H9 (cell line): ENCODE data around the gene PDE8A. TPM values are rescaled to one million over a fixed set of nuclear protein-coding genes. Genes with fewer than 3 reads are reported as not detected.

Experiments
- DNase-seq: peaks from one replicate; pipeline ENCODE4 v3.0.0-alpha.2; 2017
- H2AFZ ChIP-seq: one replicate; pipeline ENCODE4 v1.6.1; 2013; ENCODE audit warnings: mild to moderate bottlenecking, low read length, control low read depth, moderate library complexity
- H2AK5ac ChIP-seq: 2 replicates; pipeline ENCODE4 v1.6.1; 2013; ENCODE audit warnings: low read length, control low read depth, mixed read lengths; ENCODE audit not compliant: insufficient read length
- H2BK120ac ChIP-seq: one replicate; pipeline ENCODE4 v1.6.1; 2013; ENCODE audit warnings: low read depth, mild to moderate bottlenecking, low read length, control low read depth, inconsistent platforms; ENCODE audit not compliant: poor library complexity, severe bottlenecking
- H2BK12ac ChIP-seq: 2 replicates; pipeline ENCODE4 v1.6.1; 2013; ENCODE audit warnings: low read length, control low read depth, mixed read lengths, low read depth; ENCODE audit not compliant: insufficient read length
- H2BK15ac ChIP-seq: 2 replicates; pipeline ENCODE4 v1.6.1; 2013; ENCODE audit warnings: low read depth, low read length, control low read depth
- H2BK20ac ChIP-seq: one replicate; pipeline ENCODE4 v1.6.1; 2013; ENCODE audit warnings: low read depth, mild to moderate bottlenecking, low read length, control low read depth, inconsistent platforms; ENCODE audit not compliant: poor library complexity, severe bottlenecking
- H2BK5ac ChIP-seq: 2 replicates; pipeline ENCODE4 v1.6.1; 2013; ENCODE audit warnings: low read length, control low read depth, mixed read lengths; ENCODE audit not compliant: insufficient read length
- H3K14ac ChIP-seq: 2 replicates; pipeline ENCODE4 v1.6.1; 2013; ENCODE audit warnings: low read length, control low read depth; ENCODE audit not compliant: insufficient read depth
- H3K18ac ChIP-seq: 2 replicates; pipeline ENCODE4 v1.6.1; 2013; ENCODE audit warnings: low read depth, mild to moderate bottlenecking, mixed read lengths, low read length, control low read depth; ENCODE audit not compliant: insufficient read length
- H3K23ac ChIP-seq: 2 replicates; pipeline ENCODE4 v1.6.1; 2013; ENCODE audit warnings: low read length, control low read depth, mixed read lengths, low read depth; ENCODE audit not compliant: insufficient read length
- H3K23me2 ChIP-seq: 2 replicates; pipeline ENCODE4 v1.6.1; 2013; ENCODE audit warnings: low read depth, mild to moderate bottlenecking, mixed read lengths, low read length, control low read depth; ENCODE audit not compliant: insufficient read length, poor library complexity, severe bottlenecking
- H3K27ac ChIP-seq: 2 replicates; pipeline ENCODE4 v1.5.1; 2013; ENCODE audit warnings: low read length, control low read depth, mixed read lengths, low read depth; ENCODE audit not compliant: insufficient read length
- H3K27me3 ChIP-seq: 2 replicates; pipeline ENCODE4 v1.6.1; 2013; ENCODE audit warnings: low read length, control low read depth, inconsistent platforms; ENCODE audit not compliant: insufficient read depth
- H3K4ac ChIP-seq: 2 replicates; pipeline ENCODE4 v1.6.1; 2013; ENCODE audit warnings: low read depth, mild to moderate bottlenecking, control low read depth, inconsistent platforms, low read length, moderate library complexity
- H3K4me1 ChIP-seq: 2 replicates; pipeline ENCODE4 v1.6.1; 2013; ENCODE audit warnings: low read length, control low read depth, inconsistent platforms; ENCODE audit not compliant: insufficient read depth
- H3K4me2 ChIP-seq: 2 replicates; pipeline ENCODE4 v1.6.1; 2013; ENCODE audit warnings: low read length, control low read depth, mixed read lengths; ENCODE audit not compliant: insufficient read length, insufficient read depth
- H3K56ac ChIP-seq: 2 replicates; pipeline ENCODE4 v1.6.1; 2013; ENCODE audit warnings: low read depth, mild to moderate bottlenecking, mixed read lengths, low read length, control low read depth; ENCODE audit not compliant: insufficient read length
- H3K79me1 ChIP-seq: 2 replicates; pipeline ENCODE4 v1.6.1; 2013; ENCODE audit warnings: low read depth, mild to moderate bottlenecking, moderate library complexity, low read length, control low read depth, inconsistent platforms; ENCODE audit not compliant: insufficient read depth, poor library complexity, severe bottlenecking
- H3K79me2 ChIP-seq: 2 replicates; pipeline ENCODE4 v1.6.1; 2013; ENCODE audit warnings: low read length, control low read depth, inconsistent platforms; ENCODE audit not compliant: insufficient read depth
- H3K9ac ChIP-seq: 2 replicates; pipeline ENCODE4 v1.6.1; 2013; ENCODE audit warnings: low read length, control low read depth, mixed read lengths; ENCODE audit not compliant: insufficient read length; ENCODE audit errors: extremely low read depth
- H3K9me3 ChIP-seq: one replicate; pipeline ENCODE4 v1.6.1; 2013; ENCODE audit warnings: low read depth, low read length, inconsistent platforms; ENCODE audit not compliant: control insufficient read depth
- H3T11ph ChIP-seq: one replicate; pipeline ENCODE4 v1.6.1; 2013; ENCODE audit warnings: mild to moderate bottlenecking, low read length, control low read depth, inconsistent platforms
- H4K20me1 ChIP-seq: one replicate; pipeline ENCODE4 v1.6.1; 2013; ENCODE audit not compliant: control insufficient read depth, insufficient read length, insufficient read depth
- H4K5ac ChIP-seq: 2 replicates; pipeline ENCODE4 v1.6.1; 2013; ENCODE audit warnings: low read depth, mild to moderate bottlenecking, mixed read lengths, low read length, control low read depth; ENCODE audit not compliant: insufficient read length
- H4K8ac ChIP-seq: replicated peaks from 2 replicates; pipeline ENCODE4 v1.6.1; 2013; ENCODE audit warnings: low read length, control low read depth, mixed read lengths, low read depth; ENCODE audit not compliant: insufficient read length
- H4K91ac ChIP-seq: 2 replicates; pipeline ENCODE4 v1.6.1; 2013; ENCODE audit warnings: low read depth, mild to moderate bottlenecking, moderate library complexity, mixed read lengths, low read length, control low read depth; ENCODE audit not compliant: insufficient read length
- H3K27ac Mint-ChIP-seq, 3 experiments: 2 replicates in 2 of 3; 3 replicates in 1 of 3; pipeline ENCODE4 v1.8.0; 2020 to 2021; ENCODE audit warnings: mixed read lengths in 3 of 3, mild to moderate bottlenecking in 1 of 3, moderate library complexity in 1 of 3
- H3K27me3 Mint-ChIP-seq: 2 replicates; pipeline ENCODE4 v1.8.0; 2021; ENCODE audit warnings: low read depth, mild to moderate bottlenecking, moderate library complexity, mixed read lengths
- H3K36me3 Mint-ChIP-seq, 3 experiments: 2 replicates in 2 of 3; 3 replicates in 1 of 3; pipeline ENCODE4 v1.8.0; 2020 to 2021; ENCODE audit warnings: low read depth in 3 of 3, mixed read lengths in 3 of 3; ENCODE audit not compliant: insufficient read depth in 1 of 3
- H3K4me1 Mint-ChIP-seq, 2 experiments: 2 replicates each; pipeline ENCODE4 v1.8.0; 2020; ENCODE audit warnings: mixed read lengths in 2 of 2
- H3K4me3 Mint-ChIP-seq, 2 experiments: 2 replicates in 1 of 2; 3 replicates in 1 of 2; pipeline ENCODE4 v1.8.0; 2020 to 2021; ENCODE audit warnings: mild to moderate bottlenecking in 2 of 2, mixed read lengths in 2 of 2, moderate library complexity in 1 of 2
- H3K9me3 Mint-ChIP-seq, 2 experiments: 2 replicates in 1 of 2; 3 replicates in 1 of 2; pipeline ENCODE4 v1.8.0; 2020; ENCODE audit warnings: mild to moderate bottlenecking in 2 of 2, mixed read lengths in 2 of 2, moderate library complexity in 1 of 2
- CTCF ChIP-seq: fragments of 200-600 bp; sonication (generic); conservative IDR thresholded peaks from 3 replicates; pipeline ENCODE4 v1.8.0; 2021; ENCODE audit warnings: antibody characterized with exemption, mild to moderate bottlenecking
- WGBS: extraction: QIAGEN DNeasy Blood & Tissue Kit; methylation state at CpG from one replicate; pipeline ENCODE4 v1.1.7; 2013; ENCODE audit warnings: missing lambda C conversion rate, low lambda C conversion rate, mixed read lengths; ENCODE audit not compliant: insufficient read length; ENCODE audit errors: extremely low coverage; 5-methylcytosine and 5-hydroxymethylcytosine counted together
- total RNA-seq: library from RNA; stranded (reverse); gene quantifications from 2 replicates; pipeline ENCODE4 v1.2.1, GENCODE V29; 2021

The PDE8A gene
- total RNA-seq, 1 experiment from 2014 or later = 9.3 TPM

DNA sequence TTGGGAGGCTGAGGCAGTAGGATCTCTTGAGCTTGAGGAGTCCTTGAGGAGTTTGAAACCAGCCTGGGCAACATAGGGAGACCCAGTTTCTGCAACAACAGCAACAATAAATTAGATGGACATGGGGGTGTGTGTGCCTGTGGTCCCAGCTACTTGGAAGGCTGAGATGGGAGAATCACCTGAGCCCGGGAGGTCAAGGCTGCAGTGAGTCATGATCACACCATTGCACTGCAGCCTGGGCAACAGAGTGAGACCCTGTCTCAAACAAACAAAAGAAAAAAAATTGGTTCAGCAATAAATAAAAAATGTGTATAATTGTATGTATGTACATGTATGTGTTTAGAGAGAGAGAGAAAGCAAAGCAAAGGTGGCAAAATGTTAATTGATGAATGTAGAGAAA lies 83.1 kb downstream of the PDE8A start:
- Histone ChIP-seq H3K79me1 (no peaks in the 10 kb centered on the region), H3K23me2 (no peaks in the 10 kb centered on the region), H4K91ac (no peak overlapping the region), H4K5ac (no peak overlapping the region), H3K9ac (no peak overlapping the region), H3K4me1 (no peaks in the 10 kb centered on the region), H3K18ac (no peak overlapping the region), H3K4me2 (no peak overlapping the region), H3K14ac (no peak overlapping the region), H2BK120ac (no peak overlapping the region), H4K20me1 (no peaks in the 10 kb centered on the region), H3K27me3 (no peaks in the 10 kb centered on the region), H3K23ac (no peak overlapping the region), H2AK5ac (no peak overlapping the region), H2BK15ac (no peak overlapping the region), H3K56ac (no peak overlapping the region), H3T11ph (no peak overlapping the region), H3K9me3 (no peaks in the 10 kb centered on the region), H2BK20ac (no peak overlapping the region), H4K8ac (no peak overlapping the region), H2BK12ac (no peak overlapping the region), H2BK5ac (no peak overlapping the region), H3K79me2 (no peaks in the 10 kb centered on the region), H3K27ac (no peak overlapping the region), H2AFZ (no peak overlapping the region), H3K4ac (no peak overlapping the region)
- WGBS = no CpG with 5 or more reads among the region's 1 CpG
- Mint-ChIP-seq H3K27me3 (no peaks in the 10 kb centered on the region), H3K36me3 (peaks cover 3 to 12% (median 8%) of the 10 kb centered on the region in 3 experiments; a peak in 6 of 7 replicates), H3K4me3 (no peak overlapping the region), H3K4me1 (peaks cover 3 to 10% of the 10 kb centered on the region in 2 experiments; a peak in 2 of 4 replicates), H3K9me3 (peaks cover 3 to 9% of the 10 kb centered on the region in 2 experiments; a peak in 3 of 5 replicates), H3K27ac (no peak overlapping the region)
- TF ChIP-seq CTCF = no peak
- no peak for DNase-seq
